Measurements from ENCODE around the gene FAM135A. TPM values are rescaled to one million over a fixed set of nuclear protein-coding genes. Genes with fewer than 3 reads are reported as not detected.
A peak's percentile ranks its signal among the peaks of the same experiment; 100 is the strongest.
"Not testable (repeated sequence)": the region's sequence is repeated elsewhere in the genome, so short reads cannot be mapped to it uniquely, and the experiment has no call there.

Gene FAM135A
- total RNA-seq, 3 donors from 2014 or later, result 42.1 to 63.3 (median 56.3) TPM

DNA sequence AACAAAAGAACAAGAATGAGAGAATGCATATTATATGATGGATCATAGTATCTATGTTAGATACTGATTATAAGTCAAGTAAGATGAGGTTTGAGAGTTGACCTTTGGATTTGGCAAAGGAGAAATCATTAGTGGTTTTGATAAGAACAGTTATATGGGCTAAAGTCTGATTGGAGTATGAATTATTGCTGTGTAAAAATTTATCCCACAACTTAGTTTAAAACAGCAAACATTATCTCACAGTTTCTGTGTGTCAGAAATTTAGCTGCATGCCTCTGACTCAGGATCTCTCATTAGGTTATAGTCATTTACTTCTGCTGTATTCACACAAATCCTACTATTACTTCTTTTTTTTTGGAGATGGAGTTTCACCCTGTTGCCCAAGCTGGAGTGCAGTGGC lies 56.7 kb downstream of the FAM135A start:
- Histone ChIP-seq H3K9me3 (no peaks in the 10 kb centered on the region), H3K4me3 (no peak overlapping the region), H3K4me1 (ENCODE audit: low read depth) (no peaks in the 10 kb centered on the region), H3K36me3 (ENCODE audit: low read depth) (no peaks in the 10 kb centered on the region)
- DNase-seq (no peak), ATAC-seq (no peak)
- TF ChIP-seq, protein P1, sequence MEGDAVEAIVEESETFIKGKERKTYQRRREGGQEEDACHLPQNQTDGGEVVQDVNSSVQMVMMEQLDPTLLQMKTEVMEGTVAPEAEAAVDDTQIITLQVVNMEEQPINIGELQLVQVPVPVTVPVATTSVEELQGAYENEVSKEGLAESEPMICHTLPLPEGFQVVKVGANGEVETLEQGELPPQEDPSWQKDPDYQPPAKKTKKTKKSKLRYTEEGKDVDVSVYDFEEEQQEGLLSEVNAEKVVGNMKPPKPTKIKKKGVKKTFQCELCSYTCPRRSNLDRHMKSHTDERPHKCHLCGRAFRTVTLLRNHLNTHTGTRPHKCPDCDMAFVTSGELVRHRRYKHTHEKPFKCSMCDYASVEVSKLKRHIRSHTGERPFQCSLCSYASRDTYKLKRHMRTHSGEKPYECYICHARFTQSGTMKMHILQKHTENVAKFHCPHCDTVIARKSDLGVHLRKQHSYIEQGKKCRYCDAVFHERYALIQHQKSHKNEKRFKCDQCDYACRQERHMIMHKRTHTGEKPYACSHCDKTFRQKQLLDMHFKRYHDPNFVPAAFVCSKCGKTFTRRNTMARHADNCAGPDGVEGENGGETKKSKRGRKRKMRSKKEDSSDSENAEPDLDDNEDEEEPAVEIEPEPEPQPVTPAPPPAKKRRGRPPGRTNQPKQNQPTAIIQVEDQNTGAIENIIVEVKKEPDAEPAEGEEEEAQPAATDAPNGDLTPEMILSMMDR (IDR thresholded peaks at IDR 0.05), result no peak
- intact Hi-C loops (cut with DNase I, micrococcal nuclease), result no loop called here

DNA sequence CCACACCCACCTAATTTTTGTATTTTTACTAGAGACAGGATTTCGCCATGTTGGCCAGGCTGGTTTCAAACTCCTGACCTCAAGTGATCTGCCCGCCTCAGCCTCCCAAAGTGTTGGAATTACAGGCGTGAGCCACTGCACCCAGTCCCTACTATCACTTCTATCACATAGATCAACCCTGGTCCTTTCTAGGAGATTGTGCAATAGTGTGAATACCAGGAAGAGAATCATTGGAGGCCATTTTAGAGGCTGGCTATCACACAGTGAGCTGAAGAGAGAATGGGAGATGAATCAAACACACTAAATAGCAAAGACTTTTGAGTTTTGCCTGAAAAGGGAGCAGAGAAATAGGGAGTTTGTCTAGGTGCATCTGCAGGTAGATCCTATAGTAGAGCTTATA lies 57.2 kb downstream of the FAM135A start:
- H3K4me1 ChIP-seq (ENCODE audit: low read depth); H3K4me3 ChIP-seq; DNase-seq; H3K9me3 ChIP-seq; H3K36me3 ChIP-seq (ENCODE audit: low read depth); intact Hi-C loops (cut with DNase I, micrococcal nuclease): not testable (repeated sequence)
- peak; percentile 67 for ATAC-seq

DNA sequence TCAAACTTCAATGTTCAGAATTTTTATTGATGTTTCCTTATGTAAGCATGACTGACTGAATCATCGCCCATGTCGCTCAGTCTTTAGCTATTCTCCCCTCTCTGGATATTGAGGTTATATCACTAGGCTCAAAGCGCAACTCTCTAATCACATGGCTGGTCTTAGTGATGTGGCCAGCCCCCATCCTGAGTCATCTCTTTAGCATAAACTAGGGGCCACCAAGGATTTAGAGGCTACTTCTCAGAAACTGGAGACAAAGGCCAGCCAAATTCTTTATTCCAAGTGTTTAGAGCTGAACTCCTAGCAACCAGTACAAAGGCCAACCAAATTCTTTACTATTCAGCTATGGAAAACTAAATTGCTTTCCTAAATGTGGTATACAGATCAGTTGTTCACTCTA lies 61.4 kb downstream of the FAM135A start:
- Histone ChIP-seq H3K36me3 (ENCODE audit: low read depth) (no peaks in the 10 kb centered on the region), H3K9me3 (no peaks in the 10 kb centered on the region), H3K4me1 (ENCODE audit: low read depth) (no peaks in the 10 kb centered on the region), H3K4me3 (no peak overlapping the region)
- DNase-seq, result no peak
- ATAC-seq, result peak; percentile 44
- TF ChIP-seq, protein P1 (IDR thresholded peaks at IDR 0.05), result no peak
- intact Hi-C loops (cut with DNase I, micrococcal nuclease), result no loop called here

DNA sequence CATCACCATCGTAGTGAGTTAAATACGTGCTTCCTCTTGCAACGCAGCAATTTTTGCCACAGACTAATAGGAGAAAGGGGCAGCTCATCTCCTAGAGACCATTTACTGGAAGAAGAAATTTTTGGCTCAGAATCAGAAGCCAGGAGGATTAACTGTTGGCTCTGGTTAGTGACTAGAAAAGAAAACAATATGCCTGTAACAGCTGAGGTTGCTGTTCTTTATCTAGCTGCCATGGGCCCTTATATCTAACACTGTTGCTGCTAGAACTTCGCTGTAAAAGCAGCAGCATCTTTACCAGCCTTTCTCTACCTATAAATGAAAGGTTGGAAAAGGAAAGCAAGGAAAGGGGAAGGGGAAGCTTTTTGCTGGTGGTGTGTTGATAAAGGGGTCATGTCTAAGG lies 65.9 kb downstream of the FAM135A start:
- Histone ChIP-seq H3K36me3 (ENCODE audit: low read depth) (no peaks in the 10 kb centered on the region), H3K4me1 (ENCODE audit: low read depth) (no peaks in the 10 kb centered on the region), H3K4me3 (no peak overlapping the region), H3K9me3 (no peaks in the 10 kb centered on the region)
- intact Hi-C loops (cut with DNase I, micrococcal nuclease), result no loop called here
- ATAC-seq (no peak), DNase-seq (no peak)
- TF ChIP-seq, protein P1 (IDR thresholded peaks at IDR 0.05), result no peak

- ATAC-seq; H3K36me3 ChIP-seq (ENCODE audit: low read depth); intact Hi-C loops (cut with DNase I, micrococcal nuclease); DNase-seq; H3K4me1 ChIP-seq (ENCODE audit: low read depth); H3K4me3 ChIP-seq; H3K9me3 ChIP-seq: not testable (repeated sequence)
These were observed 73.3 kb downstream of the FAM135A start for GRCh38 chr6:70486638-70487037.

- Histone ChIP-seq H3K4me1 (ENCODE audit: low read depth) (no peaks in the 10 kb centered on the region), H3K4me3 (no peak overlapping the region), H3K36me3 (ENCODE audit: low read depth) (no peaks in the 10 kb centered on the region), H3K9me3 (no peaks in the 10 kb centered on the region)
- DNase-seq, result no peak
- intact Hi-C loops (cut with DNase I, micrococcal nuclease), result no loop called here
- TF ChIP-seq, protein P1 (IDR thresholded peaks at IDR 0.05), result no peak
- no peak for ATAC-seq
These were observed 76.1 kb downstream of the FAM135A start for GRCh38 chr6:70489364-70489763.

- Histone ChIP-seq H3K36me3 (ENCODE audit: low read depth) (no peaks in the 10 kb centered on the region), H3K9me3 (no peaks in the 10 kb centered on the region), H3K4me1 (ENCODE audit: low read depth) (no peaks in the 10 kb centered on the region), H3K4me3 (no peak overlapping the region)
- TF ChIP-seq, protein P1 (IDR thresholded peaks at IDR 0.05), result no peak
- no peak for ATAC-seq
- intact Hi-C loops (cut with DNase I, micrococcal nuclease), result no loop called here
- DNase-seq, result no peak
These were observed 81.5 kb downstream of the FAM135A start for GRCh38 chr6:70494833-70495232.

DNA sequence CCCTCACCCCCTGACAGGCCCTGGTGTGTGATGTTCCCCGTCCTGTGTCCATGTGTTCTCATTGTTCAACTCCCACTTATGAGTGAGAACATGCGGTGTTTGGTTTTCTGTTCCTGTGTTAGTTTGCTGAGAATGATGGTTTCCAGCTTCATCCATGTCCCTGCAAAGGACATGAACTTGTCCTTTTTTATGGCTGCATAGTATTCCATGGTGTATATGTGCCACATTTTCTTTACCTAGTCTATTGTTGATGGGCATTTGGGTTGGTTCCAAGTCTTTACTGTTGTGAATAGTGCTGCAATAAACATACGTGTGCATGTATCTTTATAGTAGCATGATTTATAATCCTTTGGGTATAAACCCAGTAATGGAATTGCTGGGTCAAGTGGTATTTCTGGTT lies 82.5 kb downstream of the FAM135A start:
- H3K4me1 ChIP-seq (ENCODE audit: low read depth); H3K36me3 ChIP-seq (ENCODE audit: low read depth); DNase-seq; H3K9me3 ChIP-seq; H3K4me3 ChIP-seq; ATAC-seq; intact Hi-C loops (cut with DNase I, micrococcal nuclease): not testable (repeated sequence)
